ENCODE results near the gene ADGRD1.

ADGRD1 gene

GRCh38 chr12:131008131-131008912, 54.6 kb downstream of the ADGRD1 start:
- DNase-seq (ENCODE audit: low read depth): no peak
- no peak overlapping the region for H3K4me3 ChIP-seq (replicated peaks; ENCODE audit: low read depth, low read length)
- no peak for TF ChIP-seq CTCF (IDR thresholded peaks at IDR 0.05; ENCODE audit: low read length, missing control alignments)

GRCh38 chr12:131008913-131009270, 55.2 kb downstream of the ADGRD1 start:
- TF ChIP-seq CTCF (IDR thresholded peaks at IDR 0.05; ENCODE audit: low read length, missing control alignments): no peak
- DNase-seq (ENCODE audit: low read depth): no peak
- no peak overlapping the region for H3K4me3 ChIP-seq (replicated peaks; ENCODE audit: low read depth, low read length)

GRCh38 chr12:131009595-131010395, 56.1 kb downstream of the ADGRD1 start:
- no peak overlapping the region for H3K4me3 ChIP-seq (replicated peaks; ENCODE audit: low read depth, low read length)
- no peak for TF ChIP-seq CTCF (IDR thresholded peaks at IDR 0.05; ENCODE audit: low read length, missing control alignments)
- no peak for DNase-seq (ENCODE audit: low read depth)

- no peak for DNase-seq (ENCODE audit: low read depth)
- no peak overlapping the region for H3K4me3 ChIP-seq (replicated peaks; ENCODE audit: low read depth, low read length)
- no peak for TF ChIP-seq CTCF (IDR thresholded peaks at IDR 0.05; ENCODE audit: low read length, missing control alignments)
These were observed 56.9 kb downstream of the ADGRD1 start for GRCh38 chr12:131010396-131011131.

- no peak for TF ChIP-seq CTCF (IDR thresholded peaks at IDR 0.05; ENCODE audit: low read length, missing control alignments)
- DNase-seq (ENCODE audit: low read depth): no peak
- H3K4me3 ChIP-seq (replicated peaks; ENCODE audit: low read depth, low read length): no peak overlapping the region
These were observed 57.7 kb downstream of the ADGRD1 start for GRCh38 chr12:131011165-131012079.

Measured in fibroblast of pulmonary artery (primary cell).